Measurements from ENCODE around the gene KLK14. TPM values are rescaled to one million over a fixed set of nuclear protein-coding genes. Genes with fewer than 3 reads are reported as not detected.

KLK14 gene
- total RNA-seq, 1 donor from 2014 or later: not detected

DNA sequence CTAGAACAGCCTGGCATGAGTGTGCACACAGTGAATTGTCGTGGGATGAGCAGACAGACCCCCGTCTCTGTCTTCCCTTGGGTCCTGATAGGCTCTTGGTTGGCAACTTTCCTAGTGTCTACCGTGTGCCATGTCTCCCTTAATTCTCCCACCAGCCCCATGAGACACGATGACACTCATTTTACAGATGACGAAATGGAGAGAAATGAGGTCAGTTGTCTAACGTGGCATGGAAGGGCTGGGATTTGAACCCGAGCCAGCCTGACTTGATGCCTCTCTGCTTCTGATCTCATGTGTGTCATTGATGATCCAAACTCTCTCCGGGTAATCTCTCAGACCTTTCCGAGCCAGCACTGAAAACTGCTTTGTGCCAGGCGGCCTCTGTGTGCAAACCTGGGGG, 8.4 kb upstream of the KLK14 start:
- Histone ChIP-seq H3K36me3 (no peaks in the 10 kb centered on the region), H3K9me3 (no peaks in the 10 kb centered on the region), H3K4me3 (no peak overlapping the region), H3K4me1 (peaks cover 4% of the 10 kb centered on the region), H3K27me3 (no peaks in the 10 kb centered on the region), H3K27ac (no peak overlapping the region)
- TF ChIP-seq POLR2AphosphoS5 (IDR thresholded peaks at IDR 0.05; ENCODE audit: insufficient read depth in 1 of 2, low read depth in 1 of 2): no peak
- TF ChIP-seq, protein P1, sequence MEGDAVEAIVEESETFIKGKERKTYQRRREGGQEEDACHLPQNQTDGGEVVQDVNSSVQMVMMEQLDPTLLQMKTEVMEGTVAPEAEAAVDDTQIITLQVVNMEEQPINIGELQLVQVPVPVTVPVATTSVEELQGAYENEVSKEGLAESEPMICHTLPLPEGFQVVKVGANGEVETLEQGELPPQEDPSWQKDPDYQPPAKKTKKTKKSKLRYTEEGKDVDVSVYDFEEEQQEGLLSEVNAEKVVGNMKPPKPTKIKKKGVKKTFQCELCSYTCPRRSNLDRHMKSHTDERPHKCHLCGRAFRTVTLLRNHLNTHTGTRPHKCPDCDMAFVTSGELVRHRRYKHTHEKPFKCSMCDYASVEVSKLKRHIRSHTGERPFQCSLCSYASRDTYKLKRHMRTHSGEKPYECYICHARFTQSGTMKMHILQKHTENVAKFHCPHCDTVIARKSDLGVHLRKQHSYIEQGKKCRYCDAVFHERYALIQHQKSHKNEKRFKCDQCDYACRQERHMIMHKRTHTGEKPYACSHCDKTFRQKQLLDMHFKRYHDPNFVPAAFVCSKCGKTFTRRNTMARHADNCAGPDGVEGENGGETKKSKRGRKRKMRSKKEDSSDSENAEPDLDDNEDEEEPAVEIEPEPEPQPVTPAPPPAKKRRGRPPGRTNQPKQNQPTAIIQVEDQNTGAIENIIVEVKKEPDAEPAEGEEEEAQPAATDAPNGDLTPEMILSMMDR (IDR thresholded peaks at IDR 0.05): no peak
- TF ChIP-seq POLR2A (IDR thresholded peaks at IDR 0.05): no peak
- intact Hi-C loops (cut with DNase I): loop anchor here (10.0 kb wide), 1 partner anchor 244 kb away; no protein-coding TSS in a partner anchor
- no peak for DNase-seq (ENCODE audit: extremely low spot score in 2 of 2)

DNA sequence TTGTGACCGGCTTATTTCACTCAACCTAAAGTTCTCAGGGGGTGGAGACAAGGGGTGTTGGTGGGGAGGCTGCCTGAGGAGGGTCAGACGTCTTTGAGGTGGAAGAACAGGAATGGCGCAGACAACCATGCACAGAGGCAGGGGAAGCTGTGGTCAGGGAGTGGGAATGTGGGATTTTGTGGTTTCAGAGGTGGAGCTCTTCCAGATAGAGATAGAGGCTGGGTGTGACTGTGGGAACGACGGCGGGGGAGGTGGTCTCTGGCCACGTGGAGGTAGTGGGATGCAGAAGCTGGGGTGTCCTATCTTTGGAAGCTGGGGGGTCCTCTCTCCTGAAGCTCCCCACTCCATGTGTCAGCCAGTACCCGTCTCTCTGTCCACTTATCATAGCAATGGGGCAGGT, 7.8 kb upstream of the KLK14 start:
- H3K27ac ChIP-seq: no peak overlapping the region
- H3K4me3 ChIP-seq: no peak overlapping the region
- TF ChIP-seq POLR2AphosphoS5 (IDR thresholded peaks at IDR 0.05; ENCODE audit: insufficient read depth in 1 of 2, low read depth in 1 of 2) (no peak), POLR2A (IDR thresholded peaks at IDR 0.05) (no peak)
- TF ChIP-seq, protein P1 (IDR thresholded peaks at IDR 0.05): no peak
- H3K36me3 ChIP-seq: no peaks in the 10 kb centered on the region
- no peaks in the 10 kb centered on the region for H3K27me3 ChIP-seq
- intact Hi-C loops (cut with DNase I): loop anchor here (10.0 kb wide), 1 partner anchor 244 kb away; no protein-coding TSS in a partner anchor
- no peaks in the 10 kb centered on the region for H3K9me3 ChIP-seq
- DNase-seq (ENCODE audit: extremely low spot score in 2 of 2): no peak
- peaks cover 4% of the 10 kb centered on the region for H3K4me1 ChIP-seq

DNA sequence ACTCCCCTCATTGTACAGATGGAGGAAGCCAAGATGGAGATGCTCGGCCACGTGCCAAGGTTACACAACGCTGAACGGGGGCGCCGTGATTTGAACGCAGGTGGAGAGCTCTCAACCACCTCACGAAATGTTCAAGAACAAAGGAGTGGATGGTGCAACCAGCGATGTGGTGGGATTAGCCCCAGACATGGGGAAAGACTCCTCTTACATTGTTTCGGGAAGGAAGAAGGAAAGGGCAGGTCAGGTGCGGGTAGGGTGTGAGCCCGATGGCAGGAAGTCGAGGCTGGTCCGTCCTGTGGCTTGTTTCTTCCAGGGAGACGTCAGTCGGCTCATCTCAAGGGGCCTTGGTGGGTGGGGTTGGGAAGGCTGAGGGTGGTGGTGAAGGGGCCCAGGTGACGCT, 7.1 kb upstream of the KLK14 start:
- H3K9me3 ChIP-seq: no peaks in the 10 kb centered on the region
- H3K27me3 ChIP-seq: no peaks in the 10 kb centered on the region
- no peak for DNase-seq (ENCODE audit: extremely low spot score in 2 of 2)
- H3K4me1 ChIP-seq: peaks cover 4% of the 10 kb centered on the region
- intact Hi-C loops (cut with DNase I): loop anchor here (10.0 kb wide), 1 partner anchor 245 kb away; no protein-coding TSS in a partner anchor
- H3K36me3 ChIP-seq: no peaks in the 10 kb centered on the region
- H3K27ac ChIP-seq: no peak overlapping the region
- TF ChIP-seq POLR2AphosphoS5 (IDR thresholded peaks at IDR 0.05; ENCODE audit: insufficient read depth in 1 of 2, low read depth in 1 of 2) (no peak), POLR2A (IDR thresholded peaks at IDR 0.05) (no peak)
- TF ChIP-seq, protein P1 (IDR thresholded peaks at IDR 0.05): no peak
- H3K4me3 ChIP-seq: no peak overlapping the region

DNA sequence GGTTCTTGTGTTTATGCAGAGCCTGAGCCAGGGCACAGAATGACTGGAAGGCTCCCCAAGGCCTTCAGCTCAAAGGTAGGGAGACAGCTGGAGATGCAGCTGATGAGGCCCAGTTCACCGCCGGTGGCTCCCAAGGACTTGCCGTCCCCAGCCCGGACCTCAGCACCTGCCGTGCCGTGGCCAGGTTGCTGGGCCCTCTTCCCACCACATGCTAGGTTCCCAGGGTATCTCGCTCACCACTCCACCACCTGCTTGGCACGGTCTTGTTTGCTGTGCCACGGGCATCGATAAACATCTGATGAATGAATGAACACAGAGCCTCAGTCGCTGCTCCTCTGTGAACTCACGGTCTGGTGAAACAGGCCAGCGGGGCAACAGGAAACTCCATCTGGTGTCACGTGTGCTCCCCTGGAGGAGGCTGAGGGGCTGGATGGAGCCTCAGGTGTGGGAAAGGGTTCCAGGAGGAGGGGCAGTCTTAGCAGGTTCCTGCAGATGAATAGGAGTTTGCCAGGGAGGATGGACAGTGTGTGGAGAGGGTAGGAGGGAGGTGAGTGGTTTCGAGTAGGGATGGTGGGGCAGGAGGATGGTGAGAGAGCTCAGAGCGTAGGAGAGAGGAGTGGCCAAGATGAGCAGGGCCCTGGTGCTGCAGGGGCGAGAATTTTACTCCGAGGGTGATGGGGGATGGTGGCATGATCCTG, 3.6 kb upstream of the KLK14 start:
- DNase-seq (ENCODE audit: extremely low spot score in 2 of 2): no peak
- intact Hi-C loops (cut with DNase I): no loop called here

More for the DNA sequence above, 3.6 kb upstream of the KLK14 start:
- no peaks in the 10 kb centered on the region for H3K9me3 ChIP-seq
- TF ChIP-seq, protein P1 (IDR thresholded peaks at IDR 0.05): no peak
- TF ChIP-seq POLR2A (IDR thresholded peaks at IDR 0.05) (no peak), POLR2AphosphoS5 (IDR thresholded peaks at IDR 0.05; ENCODE audit: insufficient read depth in 1 of 2, low read depth in 1 of 2) (no peak)
- H3K36me3 ChIP-seq: no peaks in the 10 kb centered on the region
- no peaks in the 10 kb centered on the region for H3K27me3 ChIP-seq
- no peak overlapping the region for H3K27ac ChIP-seq
- no peaks in the 10 kb centered on the region for H3K4me1 ChIP-seq
- no peak overlapping the region for H3K4me3 ChIP-seq
